Astrocyte of the cerebellum (primary cell): ENCODE data around the gene PRPF40B.

Experiments
- DNase-seq: peaks from one replicate; pipeline ENCODE4 v3.0.0-alpha.2; 2011; ENCODE audit warnings: low read depth
- H3K4me3 ChIP-seq: 2 replicates; pipeline ENCODE4 v1.5.1; 2011; ENCODE audit warnings: mild to moderate bottlenecking, low read depth, low read length, moderate library complexity
- in situ Hi-C: cut with HindIII; loops from 2 replicates; pipeline ENCODE4 v1.10.0; 2017; ENCODE audit warnings: low sequenced_read_pairs
- TF ChIP-seq, protein P1 (sequence below): IDR thresholded peaks from 2 replicates; pipeline ENCODE4 v1.5.1; 2012; ENCODE audit warnings: low read length, low read depth, moderate library complexity, mild to moderate bottlenecking; ENCODE audit errors: missing control alignments

Gene PRPF40B

DNA sequence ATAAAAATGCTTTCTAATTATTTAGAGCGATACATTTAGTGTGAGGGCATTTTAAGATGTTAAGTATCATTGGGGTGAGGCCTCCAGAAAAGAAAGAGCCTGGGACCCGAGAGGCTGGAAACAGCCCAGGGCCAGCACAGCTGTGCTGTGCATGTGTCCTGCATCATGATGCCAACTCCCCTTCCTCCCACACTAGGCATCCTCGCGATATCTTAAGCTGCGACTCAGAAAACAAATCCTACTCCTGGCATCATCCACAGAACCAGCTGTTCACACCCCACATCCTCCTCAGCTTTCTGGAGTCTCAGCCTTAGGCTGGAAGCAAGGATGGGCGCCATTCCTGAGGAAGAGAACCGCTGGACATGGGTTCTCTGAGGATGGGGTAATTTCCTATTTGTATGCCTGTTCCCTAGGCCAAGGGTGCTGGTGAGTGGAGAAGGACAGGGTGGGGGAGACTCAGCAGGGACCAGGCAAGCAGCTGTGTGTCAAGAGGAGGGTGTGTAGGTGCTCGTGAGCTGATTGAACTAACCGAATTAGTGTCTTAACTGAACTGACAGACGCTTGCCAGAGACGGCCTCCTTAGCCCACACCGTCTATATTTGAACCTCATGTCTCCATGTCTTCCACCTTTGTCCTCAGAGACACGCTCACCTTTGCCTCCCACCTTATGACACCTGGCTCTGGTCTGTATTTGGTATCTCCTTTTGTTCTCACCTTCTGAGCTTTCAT lies 39.8 kb upstream of the PRPF40B start:
- in situ Hi-C loops = no loop called here

DNA sequence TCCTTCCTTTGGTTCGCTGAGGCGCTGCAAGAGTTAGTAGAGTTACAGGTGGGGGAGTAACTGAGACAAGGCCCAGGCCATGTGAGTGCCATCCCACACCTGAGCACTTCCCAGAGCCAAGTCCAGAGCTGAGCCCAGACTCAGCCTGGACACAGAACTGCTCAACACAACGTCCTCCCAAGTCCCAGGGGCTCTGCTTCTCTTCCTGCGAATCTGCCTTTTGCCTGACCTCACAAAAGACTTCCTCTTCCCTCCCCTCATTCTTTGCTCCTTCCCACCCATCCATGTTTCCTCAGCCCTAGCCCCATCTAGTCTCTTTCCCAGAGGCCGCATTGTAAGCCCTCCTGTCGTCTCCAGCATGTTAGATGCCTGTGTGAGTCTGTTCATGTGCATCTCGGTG lies 38.8 kb upstream of the PRPF40B start:
- in situ Hi-C loops = no loop called here
- TF ChIP-seq, protein P1, sequence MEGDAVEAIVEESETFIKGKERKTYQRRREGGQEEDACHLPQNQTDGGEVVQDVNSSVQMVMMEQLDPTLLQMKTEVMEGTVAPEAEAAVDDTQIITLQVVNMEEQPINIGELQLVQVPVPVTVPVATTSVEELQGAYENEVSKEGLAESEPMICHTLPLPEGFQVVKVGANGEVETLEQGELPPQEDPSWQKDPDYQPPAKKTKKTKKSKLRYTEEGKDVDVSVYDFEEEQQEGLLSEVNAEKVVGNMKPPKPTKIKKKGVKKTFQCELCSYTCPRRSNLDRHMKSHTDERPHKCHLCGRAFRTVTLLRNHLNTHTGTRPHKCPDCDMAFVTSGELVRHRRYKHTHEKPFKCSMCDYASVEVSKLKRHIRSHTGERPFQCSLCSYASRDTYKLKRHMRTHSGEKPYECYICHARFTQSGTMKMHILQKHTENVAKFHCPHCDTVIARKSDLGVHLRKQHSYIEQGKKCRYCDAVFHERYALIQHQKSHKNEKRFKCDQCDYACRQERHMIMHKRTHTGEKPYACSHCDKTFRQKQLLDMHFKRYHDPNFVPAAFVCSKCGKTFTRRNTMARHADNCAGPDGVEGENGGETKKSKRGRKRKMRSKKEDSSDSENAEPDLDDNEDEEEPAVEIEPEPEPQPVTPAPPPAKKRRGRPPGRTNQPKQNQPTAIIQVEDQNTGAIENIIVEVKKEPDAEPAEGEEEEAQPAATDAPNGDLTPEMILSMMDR = no peak
- H3K4me3 ChIP-seq = no peak overlapping the region
- DNase-seq = no peak

More for the DNA sequence above, 39.8 kb upstream of the PRPF40B start:
- no peak overlapping the region for H3K4me3 ChIP-seq
- DNase-seq = no peak
- TF ChIP-seq, protein P1 = no peak

DNA sequence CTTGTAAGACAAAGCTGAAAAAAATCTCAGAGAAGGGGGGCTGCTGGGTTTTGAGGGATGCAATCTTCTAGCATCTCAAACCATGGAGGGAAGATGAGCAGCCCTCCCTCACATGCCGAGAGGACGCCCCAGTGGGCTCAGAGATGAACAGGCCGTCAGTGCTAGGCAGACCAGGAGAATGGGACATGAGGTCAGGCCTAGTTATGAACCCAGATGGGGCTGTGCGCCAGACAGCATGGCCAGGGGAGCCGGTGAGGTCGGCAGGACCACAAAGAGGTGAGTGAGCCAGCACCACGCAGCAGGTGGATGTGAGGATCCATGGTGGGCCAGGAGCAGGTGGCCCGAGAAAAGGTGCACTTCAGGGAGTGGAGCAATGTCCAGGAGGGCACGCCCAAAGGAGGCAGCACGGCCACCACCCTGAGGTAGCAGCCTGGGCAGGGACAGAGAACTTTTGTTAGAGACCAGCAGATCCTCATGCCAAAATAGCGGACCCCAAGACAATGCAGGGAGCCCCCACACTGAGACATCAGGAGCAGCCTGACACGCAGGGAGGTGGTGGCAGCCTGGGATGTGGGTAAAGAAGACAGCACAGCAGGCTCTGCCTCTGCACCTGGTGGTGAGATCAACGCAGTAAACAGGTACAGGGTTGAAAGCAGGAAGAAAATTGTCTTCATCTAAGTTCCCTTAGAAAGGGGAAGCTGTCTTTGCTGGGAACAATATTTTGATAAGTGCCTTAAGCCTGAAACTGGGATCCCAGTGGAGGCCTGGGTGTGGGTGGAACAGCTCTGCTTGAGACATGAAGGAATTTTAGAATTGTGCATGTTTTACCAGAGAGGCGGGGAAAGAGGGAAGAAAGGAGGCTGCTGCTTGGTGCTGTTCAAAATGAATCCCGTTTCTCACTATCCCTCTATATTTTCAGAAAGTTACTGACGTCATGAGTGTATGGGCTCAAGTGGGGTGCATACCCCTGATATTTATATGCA lies 37.6 kb upstream of the PRPF40B start:
- in situ Hi-C loops = no loop called here
- TF ChIP-seq, protein P1 = no peak
- DNase-seq = no peak

GRCh38 chr12:49587174-49587908 lies 36.0 kb upstream of the PRPF40B start:
- in situ Hi-C loops = no loop called here
- no peak for DNase-seq
- no peak overlapping the region for H3K4me3 ChIP-seq
- TF ChIP-seq, protein P1 = peak; percentile 12

More for the DNA sequence above, 37.6 kb upstream of the PRPF40B start:
- H3K4me3 ChIP-seq = no peak overlapping the region

DNA sequence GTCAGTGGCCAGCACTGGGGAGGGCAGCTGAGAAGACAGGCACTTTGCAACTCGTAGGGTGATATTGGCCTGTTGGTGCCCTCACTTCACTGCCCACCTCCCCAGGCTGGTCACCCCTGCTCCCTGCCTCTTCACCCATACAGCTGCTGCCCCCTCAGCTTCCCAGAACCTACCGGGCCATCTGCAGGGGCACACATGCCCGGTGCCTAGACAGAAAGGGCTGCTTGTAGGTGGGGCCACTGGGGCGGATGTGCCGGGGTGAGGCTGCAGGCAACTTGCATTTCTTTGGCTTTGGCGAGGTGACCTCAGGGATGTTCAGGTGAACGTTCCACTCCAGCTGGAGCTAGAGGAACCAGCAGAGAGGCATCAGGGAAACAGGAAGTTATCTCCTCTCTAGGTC lies 35.1 kb upstream of the PRPF40B start:
- TF ChIP-seq, protein P1 = no peak
- in situ Hi-C loops = no loop called here

More for the DNA sequence above, 35.1 kb upstream of the PRPF40B start:
- H3K4me3 ChIP-seq = no peak overlapping the region
- DNase-seq = no peak
